ENCODE data around the gene SHC3.

The SHC3 gene

DNA sequence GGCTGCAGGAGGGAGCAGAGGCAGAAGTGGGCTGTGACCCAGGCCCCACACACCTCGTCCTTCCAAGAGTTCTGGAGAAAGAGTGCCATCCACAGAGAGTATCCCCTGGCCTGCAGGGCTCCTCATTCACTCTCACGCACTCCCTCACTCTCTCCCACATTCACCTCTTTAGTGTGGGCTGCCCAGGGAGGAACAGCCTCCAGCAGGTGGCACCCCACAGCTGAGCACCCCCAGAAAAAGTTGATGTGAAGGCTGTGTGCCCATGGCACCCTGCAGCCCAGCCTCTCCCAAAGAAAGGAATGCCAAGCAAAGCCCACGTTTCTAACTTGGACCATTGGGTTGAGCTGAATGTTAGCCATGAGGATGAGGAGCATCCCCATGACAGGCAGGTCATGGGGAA, 4.5 kb upstream of the SHC3 start:
- no peaks in the 10 kb centered on the region for H3K9me3 ChIP-seq
- no peak overlapping the region for H3K27ac ChIP-seq
- no peak for TF ChIP-seq CTCF (IDR thresholded peaks at IDR 0.05)
- H3K27me3 ChIP-seq, result peaks cover 0 to 9% of the 10 kb centered on the region in 2 donors
- no peaks in the 10 kb centered on the region for H3K36me3 ChIP-seq
- DNase-seq, result no peak
- H3K4me3 ChIP-seq, result no peak overlapping the region
- intact Hi-C loops (cut with DNase I; ENCODE audit: low total_unique reads), result no loop called here
- peaks cover 0 to 29% (median 21%) of the 10 kb centered on the region in 4 donors for H3K4me1 ChIP-seq

DNA sequence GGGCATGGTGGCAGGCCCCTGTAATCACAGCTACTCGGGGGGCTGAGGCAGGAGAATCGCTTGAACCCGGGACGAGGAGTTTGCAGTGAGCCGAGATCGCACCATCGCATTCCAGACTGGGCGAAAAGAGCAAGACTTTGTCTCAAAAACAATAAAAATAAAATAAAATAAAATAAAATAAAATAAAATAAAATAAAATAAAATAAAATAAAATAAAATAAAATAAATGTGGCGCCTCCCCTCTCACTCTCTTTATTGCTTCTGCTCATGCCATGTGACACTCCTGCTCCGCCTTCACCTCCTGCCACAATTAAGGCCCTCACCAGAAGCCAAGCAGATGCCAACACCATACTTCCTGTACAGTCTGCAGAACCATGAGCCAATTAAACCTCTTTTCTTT, 3.8 kb upstream of the SHC3 start:
- Histone ChIP-seq H3K27me3 (peaks cover 0 to 17% of the 10 kb centered on the region in 2 donors), H3K4me3 (no peak overlapping the region), H3K27ac (no peak overlapping the region), H3K4me1 (peaks cover 0 to 37% (median 28%) of the 10 kb centered on the region in 4 donors), H3K9me3 (no peaks in the 10 kb centered on the region), H3K36me3 (no peaks in the 10 kb centered on the region)
- DNase-seq, result no peak
- TF ChIP-seq CTCF (IDR thresholded peaks at IDR 0.05), result no peak
- intact Hi-C loops (cut with DNase I; ENCODE audit: low total_unique reads), result no loop called here

DNA sequence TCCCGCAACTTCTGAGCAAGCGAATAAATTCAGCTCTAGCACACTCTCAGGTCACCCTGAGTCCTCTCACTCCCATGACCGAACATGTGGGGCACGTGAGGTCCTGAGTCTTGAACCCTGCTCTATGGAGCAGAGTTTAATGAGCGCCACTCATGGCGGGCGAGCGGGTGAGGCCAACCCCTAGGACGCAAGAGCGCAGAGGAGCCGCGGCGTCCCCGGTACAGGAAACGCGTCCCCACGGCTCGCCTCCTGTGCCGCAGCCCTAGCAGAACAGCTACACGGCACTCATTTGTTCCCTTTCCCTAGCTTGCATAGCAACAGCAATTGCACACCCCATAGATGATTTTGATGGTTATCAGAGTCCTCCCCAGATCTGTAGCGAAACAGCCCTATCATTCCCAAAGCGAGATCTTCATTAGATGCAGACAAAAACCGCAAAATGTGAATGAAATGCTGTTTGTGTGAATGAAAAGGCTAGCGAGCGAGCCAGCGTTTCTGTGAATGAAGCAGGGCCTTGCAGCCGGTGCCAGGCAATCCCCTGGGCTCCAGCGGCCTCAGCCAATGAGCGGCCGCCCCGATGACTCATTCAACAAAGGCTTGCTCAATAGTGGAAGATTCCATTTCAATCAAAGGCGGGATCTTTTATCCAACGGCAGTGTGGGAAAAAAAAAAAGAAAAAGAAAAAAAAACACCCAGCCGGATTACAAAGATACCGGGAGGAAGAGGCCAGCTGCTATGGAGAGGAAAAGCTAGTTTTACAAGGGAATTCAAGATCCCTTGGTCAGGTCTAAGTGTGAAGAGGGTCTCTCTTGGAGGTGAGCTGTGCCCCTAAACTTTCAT, 1.5 kb upstream of the SHC3 start:
- peak overlapping the region; percentile 29 to 30 for H3K27ac ChIP-seq

GRCh38 chr9:89179540-89179894, 899 bp upstream of the SHC3 start:
- Histone ChIP-seq H3K36me3 (no peaks in the 10 kb centered on the region), H3K4me3 (peak overlapping the region; percentile 37 to 42), H3K4me1 (peaks cover 0 to 37% (median 30%) of the 10 kb centered on the region in 4 donors), H3K27ac (peak overlapping the region; percentile 26 to 29), H3K27me3 (peaks cover 0 to 40% of the 10 kb centered on the region in 2 donors), H3K9me3 (no peaks in the 10 kb centered on the region)
- intact Hi-C loops (cut with DNase I; ENCODE audit: low total_unique reads), result no loop called here
- no peak for DNase-seq
- no peak for TF ChIP-seq CTCF (IDR thresholded peaks at IDR 0.05)

More for the DNA sequence above, 1.5 kb upstream of the SHC3 start:
- DNase-seq, result peak; percentile 92 to 93
- Histone ChIP-seq H3K9me3 (no peaks in the 10 kb centered on the region), H3K36me3 (no peaks in the 10 kb centered on the region), H3K4me3 (peak overlapping the region; percentile 37 to 42), H3K4me1 (peaks cover 0 to 37% (median 30%) of the 10 kb centered on the region in 4 donors), H3K27me3 (peaks cover 0 to 35% of the 10 kb centered on the region in 2 donors)
- no peak for TF ChIP-seq CTCF (IDR thresholded peaks at IDR 0.05)
- intact Hi-C loops (cut with DNase I; ENCODE audit: low total_unique reads), result no loop called here

DNA sequence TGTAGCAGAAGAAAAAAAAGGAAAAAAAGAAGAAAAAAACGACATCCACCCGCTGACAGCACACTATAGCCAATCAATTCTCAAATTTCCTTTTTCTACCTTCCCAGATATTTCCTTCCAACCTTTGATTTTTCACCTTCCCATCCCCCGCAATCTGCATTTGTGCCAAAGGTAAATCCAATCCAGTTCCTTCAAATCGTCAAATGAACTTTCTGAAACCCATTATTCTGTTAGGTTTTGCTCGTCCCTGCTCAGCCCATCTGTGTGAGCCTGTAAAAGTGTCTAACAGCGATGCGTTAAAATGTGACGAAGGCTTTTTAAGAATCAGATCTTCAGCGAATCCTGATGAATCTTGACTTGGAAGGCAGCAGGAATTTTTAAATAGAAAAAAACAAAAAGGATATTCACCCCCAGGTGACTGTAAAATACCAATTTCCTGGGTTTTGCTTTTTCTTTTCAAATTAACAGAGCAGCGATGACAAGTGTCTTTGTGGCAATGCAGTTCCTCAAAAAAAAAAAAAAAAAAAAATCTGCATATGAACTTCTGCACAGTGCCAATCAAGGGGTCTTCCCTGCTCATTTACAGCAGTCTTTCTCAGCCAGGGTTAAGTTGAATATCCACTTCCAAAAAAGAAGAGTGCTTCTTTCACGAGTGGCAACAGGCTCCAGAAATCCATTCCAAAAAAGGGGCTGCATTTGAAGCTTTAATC, 367 bp upstream of the SHC3 start:
- TF ChIP-seq CTCF (IDR thresholded peaks at IDR 0.05), result no peak
- no peaks in the 10 kb centered on the region for H3K9me3 ChIP-seq
- peaks cover 0 to 38% of the 10 kb centered on the region in 2 donors for H3K27me3 ChIP-seq
- intact Hi-C loops (cut with DNase I; ENCODE audit: low total_unique reads), result no loop called here
- no peaks in the 10 kb centered on the region for H3K36me3 ChIP-seq
- DNase-seq, result no peak
- peak overlapping the region; percentile 43 to 53 for H3K4me3 ChIP-seq
- H3K27ac ChIP-seq, result no peak overlapping the region
- peaks cover 0 to 37% (median 30%) of the 10 kb centered on the region in 4 donors for H3K4me1 ChIP-seq

All from tibial artery (tissue), 4 donors.